GM23338 (cell line): Measurements from ENCODE around the gene TCF7L2.

ENCODE experiments used
- CREB1 ChIP-seq: fragments of 250-450 bp; sonication (Bioruptor Pico); IDR thresholded peaks from 2 replicates; pipeline ENCODE4 v1.5.0; 2020; ENCODE audit warnings: low read depth, mild to moderate bottlenecking, moderate library complexity
- CTCF ChIP-seq, 2 experiments: fragments of 200-600 bp in 1 of 2; sonication (generic) in 1 of 2; conservative IDR thresholded peaks; 2 replicates each; pipeline versions ENCODE4 v1.5.1 to v1.6.1; 2016 to 2017; ENCODE audit warnings: antibody characterized with exemption in 2 of 2, low read depth in 2 of 2, mild to moderate bottlenecking in 2 of 2, moderate library complexity in 1 of 2
- EZH2 ChIP-seq: fragments of 200-600 bp; sonication (generic); IDR thresholded peaks from one replicate; pipeline ENCODE4 v1.8.0; 2017; ENCODE audit warnings: antibody characterized with exemption, mild to moderate bottlenecking, low read depth; ENCODE audit not compliant: unreplicated experiment
- EZH2phosphoT487 ChIP-seq: fragments of 200-600 bp; sonication (generic); IDR thresholded peaks from one replicate; pipeline ENCODE4 v1.8.1; 2018; ENCODE audit warnings: antibody characterized with exemption; ENCODE audit not compliant: unreplicated experiment
- JUNB ChIP-seq: IDR thresholded peaks from one replicate; pipeline ENCODE4 v1.6.1; 2016; ENCODE audit warnings: antibody characterized with exemption; ENCODE audit not compliant: unreplicated experiment
- NANOG ChIP-seq: IDR thresholded peaks from 2 replicates; pipeline ENCODE4 v1.6.1; 2016; ENCODE audit warnings: antibody characterized with exemption, borderline replicate concordance
- POLR2AphosphoS5 ChIP-seq: IDR thresholded peaks from 2 replicates; pipeline ENCODE4 v1.6.1; 2016; ENCODE audit warnings: antibody characterized with exemption, low read depth
- REST ChIP-seq: IDR thresholded peaks from one replicate; pipeline ENCODE4 v1.6.1; 2018; ENCODE audit warnings: antibody characterized with exemption; ENCODE audit not compliant: unreplicated experiment

GRCh38 chr10:113080061-113080924, 130.2 kb downstream of the TCF7L2 start:
- TF ChIP-seq CTCF (conservative IDR thresholded peaks at IDR 0.05; ENCODE audit: low read depth in 2 of 2), result no peak
- TF ChIP-seq REST, result no peak
- TF ChIP-seq CREB1, result no peak
- TF ChIP-seq POLR2AphosphoS5, result no peak
- no peak for TF ChIP-seq EZH2phosphoT487
- no peak for TF ChIP-seq EZH2
- no peak for TF ChIP-seq JUNB
- no peak for TF ChIP-seq NANOG
